KBM-7 (cell line): Measurements from ENCODE around the gene PTPRR.

Experiments used
- DNase-seq: peaks from one replicate; pipeline ENCODE4 v3.0.0-alpha.2; 2015
- in situ Hi-C: fragments of 300-500 bp; cut with MboI; formaldehyde crosslinking; loops from 2 replicates; pipeline ENCODE4 v1.14.3; 2020; ENCODE audit warnings: low sequenced_read_pairs, low pct_unique_long_range_greater_than_20kb, mixed read lengths

The PTPRR gene

DNA sequence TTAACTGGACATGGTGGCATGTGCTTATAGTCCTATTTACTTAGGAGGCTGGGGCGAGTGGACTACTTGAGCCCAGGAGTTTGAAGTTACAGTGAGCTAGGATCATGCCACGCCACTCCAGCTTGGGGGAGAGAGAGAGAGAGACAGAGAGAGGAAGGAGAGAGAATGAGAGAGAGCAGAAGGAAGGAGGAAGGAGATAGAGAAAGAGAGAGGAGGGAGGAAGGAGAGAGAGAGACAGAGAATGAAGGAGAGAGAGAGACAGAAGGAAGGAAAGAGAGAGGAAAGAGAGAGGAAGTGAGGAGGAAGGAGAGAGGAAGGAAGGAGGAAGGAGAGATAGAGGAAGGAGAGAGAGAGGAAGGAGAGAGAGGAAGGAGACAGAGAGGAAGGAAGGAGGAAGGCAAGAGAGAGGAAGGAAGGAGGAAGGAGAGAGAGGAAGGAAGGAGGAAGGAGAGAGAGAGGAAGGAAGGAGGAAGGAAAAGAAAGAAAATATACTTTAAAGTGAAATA, 189.8 kb downstream of the PTPRR start:
- DNase-seq = no peak
- in situ Hi-C loops = loop anchor here (25.0 kb wide), 1 partner anchor 282 kb away; no protein-coding TSS in a partner anchor

- in situ Hi-C loops = loop anchor here (25.0 kb wide), 1 partner anchor 837 kb away; no protein-coding TSS in a partner anchor
Measured at GRCh38 chr12:70724444-70724843, 196.1 kb downstream of the PTPRR start.

GRCh38 chr12:70722584-70723343, 197.8 kb downstream of the PTPRR start:
- no peak for DNase-seq
- in situ Hi-C loops = loop anchor here (25.0 kb wide), 1 partner anchor 835 kb away; no protein-coding TSS in a partner anchor

More at GRCh38 chr12:70724444-70724843, 196.1 kb downstream of the PTPRR start:
- DNase-seq = no peak

- no peak for DNase-seq
- in situ Hi-C loops = loop anchor here (25.0 kb wide), 1 partner anchor 835 kb away; no protein-coding TSS in a partner anchor
Measured at GRCh38 chr12:70721656-70722357, 198.7 kb downstream of the PTPRR start.

DNA sequence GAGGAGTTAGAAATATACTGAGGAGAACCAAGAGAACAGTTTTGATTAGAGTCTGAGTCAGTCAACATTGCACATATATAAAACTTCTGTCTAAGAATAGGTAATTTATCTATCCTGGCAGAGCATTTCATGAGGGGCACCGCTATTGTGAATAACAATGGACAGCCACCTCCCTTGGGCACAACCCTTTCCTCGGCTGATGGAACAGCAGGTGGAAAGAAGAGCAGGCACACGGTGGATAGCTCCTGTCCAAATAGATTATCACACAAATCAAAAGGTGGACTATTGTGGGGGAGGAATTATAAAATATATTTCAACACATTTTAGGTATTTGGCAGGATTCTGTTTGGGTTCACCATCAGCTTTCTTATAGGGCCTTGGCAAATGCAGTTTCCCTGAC, 199.3 kb downstream of the PTPRR start:
- in situ Hi-C loops = loop anchor here (25.0 kb wide), 1 partner anchor 834 kb away; no protein-coding TSS in a partner anchor
- no peak for DNase-seq

DNA sequence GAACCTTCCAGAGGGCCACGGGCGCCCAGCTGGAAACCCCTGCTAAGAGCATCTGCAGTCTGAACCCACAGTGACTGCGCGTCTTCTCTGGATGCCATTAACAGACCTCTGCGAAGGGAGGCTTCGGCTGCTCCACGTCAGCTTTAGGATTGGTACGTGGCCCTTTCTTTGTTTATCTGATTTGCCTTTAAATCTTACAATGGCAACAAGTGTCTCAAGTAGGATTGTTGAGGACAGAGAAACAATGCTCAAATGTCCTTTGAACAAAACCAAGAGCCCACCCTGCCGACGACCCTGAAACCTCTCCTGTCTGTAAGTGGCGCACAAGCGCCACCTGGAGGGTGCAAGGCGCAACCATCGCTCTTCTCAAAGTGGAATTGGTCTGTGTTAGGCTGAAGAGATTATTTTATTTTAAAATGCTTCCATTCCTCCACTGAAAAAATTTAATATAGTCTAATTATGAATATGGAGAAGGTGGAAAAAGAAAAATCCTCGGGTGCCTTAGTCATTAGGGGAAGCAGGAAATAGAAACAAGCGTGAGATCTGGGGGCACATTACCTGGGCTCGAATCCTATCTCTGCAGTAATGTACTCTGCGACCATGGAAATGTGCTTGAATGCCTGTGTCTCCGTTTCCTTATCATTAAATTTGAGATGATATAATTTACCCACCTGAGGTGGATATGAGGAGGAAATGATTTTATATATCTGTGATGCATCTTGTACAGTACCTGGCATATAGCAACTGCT, 200.7 kb downstream of the PTPRR start:
- in situ Hi-C loops = loop anchor here (25.0 kb wide), 1 partner anchor 833 kb away; no protein-coding TSS in a partner anchor
- DNase-seq = peak; percentile 51

DNA sequence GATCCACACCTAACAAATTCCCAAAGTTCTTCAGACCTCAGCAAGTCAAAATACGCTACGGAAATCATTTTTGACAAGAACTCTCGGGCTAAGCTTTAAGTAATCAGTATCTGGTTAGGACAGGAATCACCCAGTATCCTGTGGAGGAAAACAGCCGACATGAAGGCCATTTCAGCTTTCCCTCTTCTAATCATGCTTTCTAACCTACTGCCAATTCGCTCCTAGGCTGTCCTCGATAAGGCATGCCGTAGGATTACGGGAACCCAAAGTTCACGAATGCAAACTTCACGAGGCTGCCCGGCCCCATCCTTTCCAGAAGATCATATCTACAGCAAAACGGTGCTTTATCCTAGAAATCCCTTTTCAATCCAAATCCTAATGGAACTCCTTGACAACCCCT, 201.5 kb downstream of the PTPRR start:
- in situ Hi-C loops = loop anchor here (25.0 kb wide), 1 partner anchor 832 kb away; no protein-coding TSS in a partner anchor
- no peak for DNase-seq

GRCh38 chr12:70711831-70712230, 208.7 kb downstream of the PTPRR start:
- DNase-seq = no peak
- in situ Hi-C loops = loop anchor here (25.0 kb wide), 1 partner anchor 825 kb away; no protein-coding TSS in a partner anchor

GRCh38 chr12:70709022-70709421, 211.5 kb downstream of the PTPRR start:
- DNase-seq = no peak
- in situ Hi-C loops = loop anchor here (25.0 kb wide), 1 partner anchor 822 kb away; no protein-coding TSS in a partner anchor

- no peak for DNase-seq
- in situ Hi-C loops = loop anchor here (25.0 kb wide), 1 partner anchor 819 kb away; no protein-coding TSS in a partner anchor
Measured at GRCh38 chr12:70706611-70707010, 213.9 kb downstream of the PTPRR start.

DNA sequence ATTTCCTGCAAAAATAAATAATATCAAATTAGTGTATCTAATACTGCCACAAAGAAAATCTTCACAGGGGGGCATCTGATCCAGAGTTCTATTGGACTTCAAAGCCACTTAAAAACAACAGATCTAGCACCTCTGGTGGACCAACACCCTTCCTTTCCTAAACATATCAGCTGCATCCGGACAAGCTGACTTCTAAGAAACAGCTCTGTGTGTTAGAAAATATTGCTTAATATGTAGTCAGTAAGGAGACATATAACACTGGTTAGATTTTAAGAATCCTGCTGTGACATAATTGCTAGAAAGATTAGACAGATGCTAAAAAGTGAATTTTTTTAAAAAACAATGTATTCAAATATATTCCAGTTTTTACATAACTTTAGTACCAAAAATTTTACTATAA, 222.2 kb downstream of the PTPRR start:
- in situ Hi-C loops = no loop called here
- DNase-seq = no peak

DNA sequence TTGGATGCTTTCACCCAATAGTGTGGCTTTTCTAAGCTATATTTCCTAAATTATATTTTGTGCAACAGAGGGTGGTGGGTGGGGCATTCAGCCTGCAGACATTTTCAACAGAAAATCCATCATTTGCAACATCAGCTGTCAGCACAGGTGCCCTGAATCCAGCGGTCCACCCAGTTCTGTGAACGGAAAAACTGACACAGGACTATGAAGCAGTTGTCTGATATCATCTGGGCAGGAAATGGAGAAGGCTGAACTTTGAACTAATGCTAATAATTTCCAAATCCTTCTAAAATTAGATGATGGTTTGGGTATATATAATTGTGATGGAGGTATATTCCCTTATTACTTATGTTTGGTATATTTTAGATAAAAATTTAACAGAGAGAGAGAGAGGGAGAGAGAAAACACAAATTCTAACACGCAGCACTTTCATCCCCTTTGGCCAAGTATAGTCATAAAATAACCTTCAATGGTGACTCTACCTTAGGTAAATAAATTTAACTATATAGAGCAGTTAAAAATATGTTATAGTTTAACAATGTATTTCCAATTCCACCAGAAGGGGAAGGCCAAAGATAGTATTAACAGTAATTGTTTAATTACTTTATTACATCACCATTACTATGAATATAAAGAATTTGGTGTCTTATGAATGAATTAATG, 225.0 kb downstream of the PTPRR start:
- DNase-seq = no peak
- in situ Hi-C loops = no loop called here

GRCh38 chr12:70692681-70693288, 227.8 kb downstream of the PTPRR start:
- in situ Hi-C loops = no loop called here
- no peak for DNase-seq

- DNase-seq = no peak
- in situ Hi-C loops = no loop called here
Measured at GRCh38 chr12:70691018-70691672, 229.4 kb downstream of the PTPRR start.

DNA sequence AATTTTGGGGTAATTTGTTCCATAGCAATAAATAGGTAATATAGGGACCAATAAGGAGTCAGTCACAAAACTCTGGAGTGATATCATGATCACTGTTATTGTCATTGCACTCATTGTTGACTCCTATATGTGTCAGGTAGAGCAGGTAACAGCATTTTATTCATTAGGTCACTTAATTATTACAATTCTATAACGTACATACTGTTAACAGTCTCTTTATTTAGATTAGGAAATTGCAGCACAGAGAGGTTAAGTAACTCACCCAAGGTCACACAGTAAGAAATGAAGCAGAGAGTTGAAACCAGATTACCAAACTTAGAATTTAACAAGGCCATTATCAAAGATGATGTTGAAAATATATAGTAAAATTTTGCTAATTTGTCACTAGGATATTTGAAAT, 233.6 kb downstream of the PTPRR start:
- in situ Hi-C loops = no loop called here
- DNase-seq = no peak

GRCh38 chr12:70686299-70686698, 234.2 kb downstream of the PTPRR start:
- in situ Hi-C loops = no loop called here
- DNase-seq = no peak

DNA sequence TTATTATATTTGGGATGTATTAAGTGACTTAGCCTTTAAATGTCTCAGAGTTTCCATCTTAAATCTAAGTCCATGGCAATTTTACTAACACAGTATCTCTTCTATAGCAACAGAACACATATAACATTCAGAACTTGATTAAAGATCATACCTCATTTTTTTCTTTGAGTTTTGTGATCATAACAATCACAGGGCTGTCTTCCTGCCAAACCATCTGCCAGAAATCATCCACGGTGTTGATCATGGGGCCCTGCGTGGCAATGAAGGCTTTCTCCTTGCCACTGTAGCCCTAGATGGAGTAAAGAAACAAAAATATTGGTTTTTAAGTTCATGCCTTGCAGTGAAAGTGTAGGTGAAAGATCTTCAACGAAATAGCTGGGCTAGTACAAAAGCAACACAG, 236.6 kb downstream of the PTPRR start:
- in situ Hi-C loops = no loop called here
- DNase-seq = no peak

DNA sequence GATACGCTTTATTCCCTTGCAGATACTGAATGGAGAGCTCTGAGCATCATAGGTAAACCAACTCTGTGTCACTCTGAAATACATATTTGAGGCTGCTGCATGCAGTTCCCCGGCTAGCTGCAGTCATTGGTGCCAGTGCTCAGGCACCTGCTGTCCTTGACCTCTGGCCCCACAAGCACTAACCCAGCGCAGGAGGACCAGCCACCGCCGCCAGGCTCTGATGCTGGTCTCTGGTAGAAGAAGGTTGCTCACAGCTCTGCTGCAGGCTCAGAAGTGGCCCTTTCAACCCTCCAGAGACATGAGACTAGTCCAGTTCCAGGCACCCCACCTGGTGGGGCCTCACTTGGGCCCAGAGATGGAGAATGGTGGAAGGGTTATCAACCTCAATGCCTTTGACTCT, 248.8 kb downstream of the PTPRR start:
- no peak for DNase-seq
- in situ Hi-C loops = no loop called here
